HCT116 (cell line): Measurements from ENCODE around the gene PFN3.

Experiments used
- CTCF ChIP-seq, 3 experiments: fragments of 200-600 bp in 1 of 3; sonication (generic) in 1 of 3; IDR thresholded peaks in 2 of 3; conservative IDR thresholded peaks in 1 of 3; 2 replicates each; pipeline ENCODE4 v1.5.1; 2012 to 2017; ENCODE audit warnings: low read depth in 2 of 3, low read length in 2 of 3, antibody characterized with exemption in 1 of 3, borderline replicate concordance in 1 of 3, control low read depth in 1 of 3, mild to moderate bottlenecking in 1 of 3, mixed read lengths in 1 of 3, mixed run types in 1 of 3, moderate library complexity in 1 of 3; ENCODE audit not compliant: insufficient read depth in 1 of 3
- MAX ChIP-seq: IDR thresholded peaks from 2 replicates; pipeline ENCODE4 v1.6.1; 2012
- POLR2A ChIP-seq: IDR thresholded peaks from 2 replicates; pipeline ENCODE4 v1.7.0; 2011; ENCODE audit warnings: borderline replicate concordance; ENCODE audit not compliant: insufficient read depth, insufficient read length; ENCODE audit errors: extremely low read depth
- POLR2AphosphoS5 ChIP-seq: IDR thresholded peaks from 2 replicates; pipeline ENCODE4 v1.6.1; 2011; ENCODE audit warnings: mild to moderate bottlenecking, low read depth, low read length, moderate library complexity

- TF ChIP-seq CTCF (IDR thresholded peaks at IDR 0.05 in 2 of 3, conservative IDR thresholded peaks at IDR 0.05 in 1 of 3; ENCODE audit: borderline replicate concordance in 1 of 3, insufficient read depth in 1 of 3, low read depth in 2 of 3, low read length in 2 of 3) (no peak), MAX (no peak), POLR2AphosphoS5 (no peak), POLR2A (no peak)
These were observed 27.6 kb downstream of the PFN3 start for GRCh38 chr5:177372910-177373309.
